ENCODE measurements around the gene NSD1. TPM values are rescaled to one million over a fixed set of nuclear protein-coding genes. Genes with fewer than 3 reads are reported as not detected.

The NSD1 gene
- total RNA-seq, 4 donors from 2014 or later = 46.4 to 112 (median 50.1) TPM

DNA sequence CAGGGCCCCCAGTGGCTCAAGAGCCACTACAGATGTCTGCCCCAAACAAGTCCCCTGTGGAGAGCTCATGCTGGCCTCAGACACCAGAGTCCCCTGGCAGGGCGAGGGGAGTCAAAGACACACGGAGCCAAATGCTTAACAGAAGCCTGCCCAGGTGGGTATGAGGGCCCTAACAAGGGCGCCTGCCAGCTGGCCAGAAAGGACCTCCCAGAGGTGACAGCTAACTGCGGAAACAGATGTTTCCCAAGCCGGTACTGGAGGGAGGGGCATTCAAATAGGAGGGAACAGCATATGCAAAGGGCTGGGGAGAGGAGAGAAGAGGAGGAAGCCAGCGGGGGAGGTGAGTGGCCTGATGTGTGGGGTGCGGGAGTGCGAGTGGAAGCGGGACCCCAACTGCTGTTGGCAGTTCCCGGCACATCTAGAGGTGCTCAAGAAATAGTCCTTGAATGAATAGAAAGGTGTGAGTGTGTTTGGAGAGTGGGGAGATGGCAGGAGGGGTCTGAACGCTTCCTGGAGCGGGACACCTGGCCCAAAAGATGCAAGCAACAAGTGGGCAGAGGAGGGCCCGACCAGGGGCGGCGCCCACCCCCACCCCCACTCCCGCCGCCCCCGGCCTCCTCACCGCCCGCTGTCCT, 177.3 kb downstream of the NSD1 start:
- TF ChIP-seq, protein P1, sequence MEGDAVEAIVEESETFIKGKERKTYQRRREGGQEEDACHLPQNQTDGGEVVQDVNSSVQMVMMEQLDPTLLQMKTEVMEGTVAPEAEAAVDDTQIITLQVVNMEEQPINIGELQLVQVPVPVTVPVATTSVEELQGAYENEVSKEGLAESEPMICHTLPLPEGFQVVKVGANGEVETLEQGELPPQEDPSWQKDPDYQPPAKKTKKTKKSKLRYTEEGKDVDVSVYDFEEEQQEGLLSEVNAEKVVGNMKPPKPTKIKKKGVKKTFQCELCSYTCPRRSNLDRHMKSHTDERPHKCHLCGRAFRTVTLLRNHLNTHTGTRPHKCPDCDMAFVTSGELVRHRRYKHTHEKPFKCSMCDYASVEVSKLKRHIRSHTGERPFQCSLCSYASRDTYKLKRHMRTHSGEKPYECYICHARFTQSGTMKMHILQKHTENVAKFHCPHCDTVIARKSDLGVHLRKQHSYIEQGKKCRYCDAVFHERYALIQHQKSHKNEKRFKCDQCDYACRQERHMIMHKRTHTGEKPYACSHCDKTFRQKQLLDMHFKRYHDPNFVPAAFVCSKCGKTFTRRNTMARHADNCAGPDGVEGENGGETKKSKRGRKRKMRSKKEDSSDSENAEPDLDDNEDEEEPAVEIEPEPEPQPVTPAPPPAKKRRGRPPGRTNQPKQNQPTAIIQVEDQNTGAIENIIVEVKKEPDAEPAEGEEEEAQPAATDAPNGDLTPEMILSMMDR (IDR thresholded peaks at IDR 0.05) = no peak
- TF ChIP-seq POLR2A (IDR thresholded peaks at IDR 0.05) = no peak
- Histone ChIP-seq H3K27ac (peak overlapping the region in 3 of 4 donors; percentile 10 to 60 (median 35)), H3K27me3 (no peaks in the 10 kb centered on the region), H3K9me3 (no peaks in the 10 kb centered on the region), H3K36me3 (peaks cover 0 to 20% (median 0%) of the 10 kb centered on the region in 3 donors), H3K4me3 (peak overlapping the region; percentile 36 to 63 (median 53)), H3K4me1 (peaks cover 6 to 41% (median 25%) of the 10 kb centered on the region in 4 donors)
- DNase-seq = peak in 2 of 3 donors; percentile 69 to 77

DNA sequence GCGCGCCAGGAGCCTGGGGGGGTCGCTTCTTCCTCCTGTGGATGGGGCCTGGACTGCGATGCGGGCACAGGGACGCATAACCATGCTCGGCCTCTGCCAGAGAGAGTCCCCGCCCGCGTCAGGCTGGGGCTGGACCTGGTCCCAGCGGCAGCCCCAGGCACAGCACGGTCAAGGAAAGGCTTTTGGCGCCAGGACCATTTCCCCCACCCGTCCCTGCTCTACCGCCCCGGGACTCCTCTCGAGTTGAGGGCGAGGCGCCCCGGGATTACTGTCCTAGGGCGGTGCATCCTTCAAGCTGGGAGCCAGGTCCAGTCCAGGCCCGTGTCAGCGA, 177.8 kb downstream of the NSD1 start:
- peak overlapping the region in 3 of 4 donors; percentile 1 to 60 (median 35) for H3K27ac ChIP-seq
- no peaks in the 10 kb centered on the region for H3K27me3 ChIP-seq
- H3K4me3 ChIP-seq = peak overlapping the region; percentile 36 to 63 (median 53)
- peaks cover 0 to 15% (median 0%) of the 10 kb centered on the region in 3 donors for H3K36me3 ChIP-seq
- DNase-seq = no peak
- H3K9me3 ChIP-seq = no peaks in the 10 kb centered on the region
- peaks cover 6 to 41% (median 24%) of the 10 kb centered on the region in 4 donors for H3K4me1 ChIP-seq
- TF ChIP-seq, protein P1 (IDR thresholded peaks at IDR 0.05) = peak in 2 of 6 experiments; percentile 6
- TF ChIP-seq POLR2A (IDR thresholded peaks at IDR 0.05) = no peak

DNA sequence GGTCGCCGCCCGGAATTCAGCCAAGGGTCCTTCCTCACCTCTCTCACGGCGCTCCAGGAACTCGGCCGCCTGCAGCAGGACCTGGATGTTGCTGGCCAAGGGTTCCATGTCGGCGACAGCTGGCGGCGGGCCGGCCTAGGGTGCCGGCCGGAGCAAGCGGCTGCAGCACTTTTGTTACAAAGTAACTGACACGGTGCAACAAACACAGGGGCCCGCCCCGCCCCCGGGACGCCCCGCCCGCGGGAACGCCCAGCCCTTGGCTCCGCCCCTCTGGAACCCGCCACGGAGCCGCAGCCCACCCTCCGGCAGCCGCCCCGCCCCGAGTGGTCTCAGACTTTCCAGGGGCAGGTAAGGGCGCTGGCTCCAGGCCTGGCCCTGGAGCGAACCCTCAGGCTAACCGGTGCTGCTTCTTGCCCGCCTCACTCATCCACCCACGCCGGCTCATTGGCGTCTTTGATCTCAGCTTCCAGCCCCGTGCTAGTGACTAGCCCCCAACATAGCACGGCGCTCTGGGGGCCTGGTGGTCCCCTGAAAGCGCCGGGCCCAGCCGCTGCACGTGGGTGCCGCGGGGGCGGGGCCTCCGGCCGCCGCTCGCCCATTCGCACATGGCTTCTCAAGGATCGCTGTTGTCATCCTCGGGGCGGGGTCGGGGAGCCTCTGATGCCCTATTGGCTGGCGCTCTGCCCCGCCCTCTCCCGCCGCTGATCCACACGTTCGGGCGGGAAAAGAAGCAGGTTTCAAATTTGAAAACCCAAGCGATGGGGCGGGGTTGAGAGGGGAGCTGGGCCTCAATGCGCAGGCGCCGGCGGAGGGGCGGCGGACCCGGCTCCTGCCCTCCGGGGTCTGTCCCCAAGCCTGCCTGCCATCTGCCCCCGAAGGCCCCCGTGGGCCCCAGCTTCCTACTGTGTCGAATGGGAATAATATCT, 178.4 kb downstream of the NSD1 start, which contains the start of gene MXD3:
MXD3 (minus strand) TSS at position 176 of the 926 bp plus-strand sequence; CDS start at position 108, 68 bp downstream.
- TF ChIP-seq, protein P1 (IDR thresholded peaks at IDR 0.05) = no peak
- TF ChIP-seq POLR2A (IDR thresholded peaks at IDR 0.05) = no peak
- Histone ChIP-seq H3K27ac (peak within 1 kb of the TSS; percentile 3 to 69 (median 58)), H3K9me3 (no peaks in the 10 kb centered on the region), H3K27me3 (no peaks in the 10 kb centered on the region), H3K4me1 (peaks cover 6 to 41% (median 24%) of the 10 kb centered on the region in 4 donors), H3K36me3 (peaks cover 0 to 9% (median 0%) of the 10 kb centered on the region in 3 donors), H3K4me3 (peak within 1 kb of the TSS; percentile 36 to 63 (median 53))
- peak; percentile 96 to 99 (median 98) for DNase-seq

DNA sequence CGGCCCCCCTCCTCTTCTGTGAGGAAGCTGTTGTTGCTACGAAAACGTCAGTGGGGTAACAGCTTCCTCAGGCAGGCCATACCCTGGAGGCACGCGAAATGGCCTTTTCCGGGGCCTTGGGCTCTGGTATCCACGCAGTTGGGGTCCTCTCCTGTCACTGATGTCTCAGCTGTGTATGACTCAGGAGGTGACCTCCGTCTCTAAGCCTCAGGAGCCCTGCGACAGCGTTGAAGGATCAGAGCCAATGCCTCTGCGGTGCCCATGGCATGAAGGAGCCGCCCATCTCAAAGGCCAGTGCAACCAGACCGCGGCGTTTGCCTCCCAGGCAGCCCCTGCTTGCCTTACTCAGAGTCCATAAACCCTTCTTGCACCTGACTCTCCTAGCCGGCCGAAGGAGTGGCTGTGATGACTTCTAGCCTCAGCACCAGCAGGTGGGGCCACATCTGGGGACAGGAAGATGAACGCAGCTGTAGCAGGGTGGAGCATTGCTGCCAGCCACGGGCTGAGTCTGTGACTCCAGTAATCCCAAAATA, 179.1 kb downstream of the NSD1 start:
- H3K4me1 ChIP-seq = peaks cover 6 to 36% (median 24%) of the 10 kb centered on the region in 4 donors
- no peak for TF ChIP-seq POLR2A (IDR thresholded peaks at IDR 0.05)
- TF ChIP-seq, protein P1 (IDR thresholded peaks at IDR 0.05) = no peak
- peak overlapping the region; percentile 3 to 69 (median 44) for H3K27ac ChIP-seq
- H3K4me3 ChIP-seq = peak overlapping the region; percentile 22 to 63 (median 44)
- H3K36me3 ChIP-seq = peaks cover 0 to 3% (median 0%) of the 10 kb centered on the region in 3 donors
- H3K27me3 ChIP-seq = no peaks in the 10 kb centered on the region
- H3K9me3 ChIP-seq = no peaks in the 10 kb centered on the region
- peak in 2 of 3 donors; percentile 77 to 79 for DNase-seq

DNA sequence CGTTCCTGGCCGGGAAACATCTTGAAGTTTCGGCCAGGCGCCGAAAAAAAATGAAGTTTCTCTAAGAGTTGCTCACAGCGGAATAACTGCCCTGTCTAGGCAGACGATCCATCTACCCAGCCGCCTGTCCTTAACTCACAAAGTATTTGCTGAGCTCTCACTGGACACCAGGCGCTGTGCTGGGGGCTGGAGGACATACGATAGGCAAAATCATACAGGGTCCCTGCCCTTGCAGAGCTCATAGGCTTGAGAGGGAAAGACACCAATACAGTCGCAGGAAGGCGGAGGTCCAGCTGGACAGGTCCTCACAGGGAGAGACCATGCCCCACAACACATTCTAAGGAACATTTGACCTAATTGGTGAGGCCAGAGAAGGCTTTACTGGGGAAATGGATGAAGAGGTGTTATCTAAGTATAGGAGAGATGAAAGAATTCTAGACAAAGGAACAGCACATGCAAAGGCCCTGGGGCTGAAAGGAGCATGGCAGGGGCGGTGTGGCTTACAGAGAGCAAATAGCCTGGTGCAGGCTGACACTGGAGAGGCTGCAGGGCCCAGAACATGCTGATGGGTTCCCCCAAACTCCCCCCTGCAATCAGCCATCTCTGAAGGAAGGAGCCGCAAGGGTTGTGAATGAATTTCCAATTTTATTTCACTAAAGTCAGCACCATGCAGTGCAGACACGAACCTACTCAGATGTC, 180.1 kb downstream of the NSD1 start:
- peak in 2 of 3 donors; percentile 25 to 42 for DNase-seq
- Histone ChIP-seq H3K27me3 (no peaks in the 10 kb centered on the region), H3K4me1 (peaks cover 6 to 33% (median 24%) of the 10 kb centered on the region in 4 donors)

More for the DNA sequence above, 180.1 kb downstream of the NSD1 start:
- no peak overlapping the region for H3K4me3 ChIP-seq
- H3K9me3 ChIP-seq = no peaks in the 10 kb centered on the region
- TF ChIP-seq, protein P1 (IDR thresholded peaks at IDR 0.05) = no peak
- TF ChIP-seq POLR2A (IDR thresholded peaks at IDR 0.05) = no peak
- no peaks in the 10 kb centered on the region for H3K36me3 ChIP-seq
- H3K27ac ChIP-seq = no peak overlapping the region
